C4-2B (cell line): ENCODE measurements around the gene PTPRF.

Source experiments
- CTCF ChIP-seq: fragments of 450-650 bp; conservative IDR thresholded peaks from 2 replicates; pipeline ENCODE4 v1.5.1; 2017; ENCODE audit warnings: mild to moderate bottlenecking
- ZFX ChIP-seq: fragments of 450-650 bp; IDR thresholded peaks from 2 replicates; pipeline ENCODE4 v1.6.1; 2017

GRCh38 chr1:43621386-43621785 lies 90.7 kb downstream of the PTPRF start:
- no peak for TF ChIP-seq CTCF
- TF ChIP-seq ZFX, result no peak
